HEK293 (cell line): ENCODE measurements around the gene CYB5D1.

Experiments used
- CTCF ChIA-PET: fragments of 350-600 bp; formaldehyde crosslinking; extraction: SDS; loops from one replicate; lab custom pipeline; 2021; ENCODE audit warnings: antibody characterized with exemption; lab: Yijun Ruan, JAX
- POLR2A ChIA-PET: fragments of 300-600 bp; formaldehyde crosslinking; extraction: SDS; loops from one replicate; lab custom pipeline; 2020; ENCODE audit warnings: antibody characterized with exemption, inconsistent platforms; lab: Yijun Ruan, JAX
- H3K27ac ChIP-seq: fragments of 200-500 bp; sonication (Bioruptor generic); 2 replicates; pipeline ENCODE4 v1.5.1; 2014; ENCODE audit warnings: low read depth, low read length, control low read depth, inconsistent platforms; ENCODE audit errors: extremely low read depth
- H3K36me3 ChIP-seq, 2 experiments: fragments of 200-500 bp in 1 of 2; sonication (Bioruptor generic) in 1 of 2; 1 replicate in 1 of 2; 2 replicates in 1 of 2; pipeline ENCODE4 v1.5.1; 2014 to 2017; ENCODE audit warnings: inconsistent platforms in 2 of 2, low read length in 2 of 2; ENCODE audit not compliant: control insufficient read depth in 2 of 2, insufficient read depth in 1 of 2
- H3K4me1 ChIP-seq: fragments of 200-500 bp; sonication (Bioruptor generic); 2 replicates; pipeline ENCODE4 v1.5.1; 2014; ENCODE audit warnings: mild to moderate bottlenecking, low read length, inconsistent platforms; ENCODE audit not compliant: control insufficient read depth, insufficient read depth
- H3K4me3 ChIP-seq: 2 replicates; pipeline ENCODE4 v1.5.1; 2011; ENCODE audit warnings: low read depth, mild to moderate bottlenecking, control low read depth, low read length, moderate library complexity
- H3K9me3 ChIP-seq: fragments of 200-500 bp; sonication (Bioruptor generic); 2 replicates; pipeline ENCODE4 v1.5.1; 2014; ENCODE audit warnings: low read depth, low read length, inconsistent platforms; ENCODE audit not compliant: control insufficient read depth, insufficient read depth
- PRDM10 ChIP-seq: fragments of 450-650 bp; formaldehyde crosslinking; IDR thresholded peaks from 2 replicates; pipeline ENCODE4 v1.5.1; 2016; ENCODE audit warnings: missing biosample characterization, missing genetic modification characterization
- SALL2 ChIP-seq: fragments of 450-650 bp; formaldehyde crosslinking; IDR thresholded peaks from 2 replicates; pipeline ENCODE4 v1.5.0; 2017; ENCODE audit warnings: missing biosample characterization, mild to moderate bottlenecking, missing genetic modification characterization, borderline replicate concordance
- SP7 ChIP-seq: fragments of 450-650 bp; formaldehyde crosslinking; IDR thresholded peaks from 2 replicates; pipeline ENCODE4 v1.5.1; 2016; ENCODE audit warnings: missing biosample characterization, missing genetic modification characterization
- TCF7L2 ChIP-seq: IDR thresholded peaks from 2 replicates; pipeline ENCODE4 v1.6.1; 2011; ENCODE audit warnings: low read depth, mild to moderate bottlenecking, inconsistent platforms, low read length, moderate library complexity, borderline replicate concordance
- WT1 ChIP-seq: fragments of 450-650 bp; formaldehyde crosslinking; IDR thresholded peaks from 2 replicates; pipeline ENCODE4 v1.5.1; 2016; ENCODE audit warnings: missing biosample characterization, missing genetic modification characterization
- ZBTB11 ChIP-seq: fragments of 450-650 bp; formaldehyde crosslinking; conservative IDR thresholded peaks from 2 replicates; pipeline ENCODE4 v1.5.1; 2016; ENCODE audit warnings: low read depth, missing biosample characterization, missing genetic modification characterization
- ZBTB20 ChIP-seq: fragments of 450-650 bp; formaldehyde crosslinking; IDR thresholded peaks from 2 replicates; pipeline ENCODE4 v1.5.1; 2016; ENCODE audit warnings: missing biosample characterization, missing genetic modification characterization
- ZNF138 ChIP-seq: fragments of 450-650 bp; formaldehyde crosslinking; IDR thresholded peaks from 2 replicates; pipeline ENCODE4 v1.5.1; 2016; ENCODE audit warnings: missing biosample characterization, missing genetic modification characterization, borderline replicate concordance
- ZNF174 ChIP-seq: fragments of 450-650 bp; formaldehyde crosslinking; IDR thresholded peaks from 2 replicates; pipeline ENCODE4 v1.5.0; 2017; ENCODE audit warnings: missing biosample characterization, mild to moderate bottlenecking, missing genetic modification characterization
- ZNF223 ChIP-seq: fragments of 450-650 bp; formaldehyde crosslinking; IDR thresholded peaks from 2 replicates; pipeline ENCODE4 v1.5.1; 2016; ENCODE audit warnings: missing biosample characterization, missing genetic modification characterization
- ZNF398 ChIP-seq: fragments of 450-650 bp; formaldehyde crosslinking; IDR thresholded peaks from 2 replicates; pipeline ENCODE4 v1.5.1; 2017; ENCODE audit warnings: missing biosample characterization, missing genetic modification characterization
- ZNF449 ChIP-seq: fragments of 450-650 bp; formaldehyde crosslinking; IDR thresholded peaks from 2 replicates; pipeline ENCODE4 v1.5.1; 2017; ENCODE audit warnings: missing biosample characterization, mild to moderate bottlenecking, missing genetic modification characterization, moderate library complexity
- ZNF544 ChIP-seq: fragments of 450-650 bp; formaldehyde crosslinking; IDR thresholded peaks from 2 replicates; pipeline ENCODE4 v1.5.0; 2017; ENCODE audit warnings: missing biosample characterization, missing genetic modification characterization
- ZNF701 ChIP-seq: fragments of 450-650 bp; formaldehyde crosslinking; IDR thresholded peaks from 2 replicates; pipeline ENCODE4 v1.5.1; 2016; ENCODE audit warnings: missing biosample characterization, missing genetic modification characterization

Gene CYB5D1

GRCh38 chr17:7838090-7839075, 19.4 kb upstream of the CYB5D1 start (continued):
- TF ChIP-seq ZBTB11 (tag by site-specific recombination) = no peak
- TF ChIP-seq TCF7L2 = no peak
- no peak for TF ChIP-seq SALL2
- no peak for TF ChIP-seq ZNF701 (tag by site-specific recombination)

- Histone ChIP-seq H3K36me3 (peaks cover 0 to 7% of the 10 kb centered on the region in 2 experiments; a peak in 1 of 3 replicates), H3K9me3 (no peaks in the 10 kb centered on the region), H3K4me3 (no peak overlapping the region), H3K27ac (peak overlapping the region; percentile 67), H3K4me1 (peaks cover 29% of the 10 kb centered on the region)
- POLR2A ChIA-PET = interaction anchor here (7.7 kb wide), 1 partner anchor 17 kb away, joined by 110 read pairs; the partner anchor contains the start of genes CYB5D1, NAA38 and TMEM88
- no peak for TF ChIP-seq ZNF544 (tag by site-specific recombination)
- TF ChIP-seq ZNF223 (tag by site-specific recombination) = peak; percentile 77
- peak; percentile 22; the same call in 1 of the 2 replicates for TF ChIP-seq ZBTB20 (tag by site-specific recombination)
- no peak for TF ChIP-seq SP7 (tag by site-specific recombination)
- TF ChIP-seq ZNF398 (tag by site-specific recombination) = 0 out of 2 replicates have a peak, but pooled peaks have one; percentile 3
- CTCF ChIA-PET = interaction anchor here (2.5 kb wide), 1 partner anchor 96 kb away, joined by 14 read pairs; no protein-coding TSS in a partner anchor
Observed at GRCh38 chr17:7839190-7839875, 18.5 kb upstream of the CYB5D1 start.

- CTCF ChIA-PET = interaction anchor here (0.6 to 1.5 kb wide), 5 partner anchors 42 to 403 kb away, joined by 3 to 6 read pairs (median 4); partner anchors contain the start of gene RNF227
- POLR2A ChIA-PET = interaction anchor here (7.7 kb wide), 1 partner anchor 17 kb away, joined by 110 read pairs; the partner anchor contains the start of genes CYB5D1, NAA38 and TMEM88
- H3K4me1 ChIP-seq = peaks cover 26% of the 10 kb centered on the region
- no peak overlapping the region for H3K27ac ChIP-seq
- H3K9me3 ChIP-seq = no peaks in the 10 kb centered on the region
- H3K36me3 ChIP-seq = peaks cover 0 to 7% of the 10 kb centered on the region in 2 experiments; a peak in 1 of 3 replicates
- H3K4me3 ChIP-seq = no peak overlapping the region
- TF ChIP-seq ZNF174 (tag by site-specific recombination) (no peak), ZNF138 (tag by site-specific recombination) (no peak), PRDM10 (tag by site-specific recombination) (peak; percentile 100), WT1 (tag by site-specific recombination) (no peak), ZNF449 (tag by site-specific recombination) (no peak)
Observed at GRCh38 chr17:7839876-7840261, 17.9 kb upstream of the CYB5D1 start.
